HG03045 (cell line): ENCODE results near the gene TTC3.

Experiments used
- ATAC-seq: cut with Tn5 transposase; IDR thresholded peaks from one replicate; pipeline ENCODE4 v1.9.1; 2021; ENCODE audit warnings: mild to moderate bottlenecking, moderate library complexity; ENCODE audit not compliant: unreplicated experiment

TTC3 gene

GRCh38 chr21:37245151-37245550, 172.1 kb downstream of the TTC3 start:
- ATAC-seq, result no peak

DNA sequence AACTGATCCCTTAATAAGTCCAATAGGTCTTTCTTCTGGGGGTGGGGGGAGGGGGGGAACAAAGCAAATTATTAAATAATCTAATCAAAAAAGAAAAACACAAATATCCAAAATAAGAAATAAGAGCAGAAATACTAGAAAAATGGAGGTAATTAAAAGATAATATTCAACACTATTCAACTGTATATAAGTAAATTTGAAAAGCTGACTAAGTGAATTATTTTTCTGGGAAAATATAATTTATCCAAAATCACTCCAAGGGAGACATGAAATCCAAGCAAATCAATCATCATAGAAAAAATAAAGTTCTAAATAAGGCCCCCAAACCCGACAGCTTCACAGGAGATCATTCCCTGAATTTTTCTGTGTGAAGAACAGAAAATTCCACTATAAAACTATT, 175.2 kb downstream of the TTC3 start:
- no peak for ATAC-seq

- no peak for ATAC-seq
Measured at GRCh38 chr21:37249112-37249904, 176.3 kb downstream of the TTC3 start.

GRCh38 chr21:37251294-37251634, 178.2 kb downstream of the TTC3 start:
- no peak for ATAC-seq
